NB4 (cell line): ENCODE results near the gene BMP7.

Experiments
- CTCF ChIP-seq: IDR thresholded peaks from one replicate; pipeline ENCODE4 v1.5.1; 2012; ENCODE audit warnings: low read depth, low read length
- MAX ChIP-seq: IDR thresholded peaks from 2 replicates; pipeline ENCODE4 v1.6.1; 2011; ENCODE audit warnings: low read depth, low read length
- POLR2A ChIP-seq: IDR thresholded peaks from 2 replicates; pipeline ENCODE4 v1.6.1; 2011; ENCODE audit warnings: mild to moderate bottlenecking; ENCODE audit not compliant: insufficient read length; ENCODE audit errors: extremely low read depth

- TF ChIP-seq CTCF = no peak
- TF ChIP-seq POLR2A = no peak
- TF ChIP-seq MAX = no peak
These were observed 53.7 kb downstream of the BMP7 start for GRCh38 chr20:57212534-57213276.
